GM12873 (cell line): ENCODE data around the gene FBXW8.

Experiments
- CTCF ChIP-seq: IDR thresholded peaks from 2 replicates; pipeline ENCODE4 v1.5.1; 2012; ENCODE audit warnings: low read depth, mild to moderate bottlenecking, moderate library complexity, low read length, control low read depth; ENCODE audit not compliant: insufficient read depth; ENCODE audit errors: missing control alignments

Gene FBXW8

GRCh38 chr12:117038023-117038680, 127.4 kb downstream of the FBXW8 start:
- no peak for TF ChIP-seq CTCF

GRCh38 chr12:117038919-117039318, 128.2 kb downstream of the FBXW8 start:
- no peak for TF ChIP-seq CTCF

- TF ChIP-seq CTCF = no peak
Observed at GRCh38 chr12:117039891-117040309, 129.2 kb downstream of the FBXW8 start.

GRCh38 chr12:117040496-117040895, 129.7 kb downstream of the FBXW8 start:
- no peak for TF ChIP-seq CTCF

- TF ChIP-seq CTCF = no peak
Observed at GRCh38 chr12:117041798-117042170, 131.0 kb downstream of the FBXW8 start.

GRCh38 chr12:117042171-117042842, 131.6 kb downstream of the FBXW8 start:
- TF ChIP-seq CTCF = no peak

GRCh38 chr12:117042862-117043261, 132.1 kb downstream of the FBXW8 start:
- no peak for TF ChIP-seq CTCF
